Astrocyte (in vitro differentiated cells and primary cell): ENCODE data around the gene MYO15A. TPM values are rescaled to one million over a fixed set of nuclear protein-coding genes. Genes with fewer than 3 reads are reported as not detected.

Experiments
- DNase-seq: peaks from one replicate; pipeline ENCODE4 v3.0.0-alpha.2; 2010; ENCODE audit warnings: low read depth
- FAIRE-seq: peaks from 2 replicates; lab custom pipeline; 2011; peaks lifted over from hg19 to GRCh38; lab: Jason Lieb, UNC
- H2AFZ ChIP-seq: 2 replicates; pipeline ENCODE4 v1.6.0; 2012; ENCODE audit warnings: low read depth, low read length, inconsistent platforms
- H3K27ac ChIP-seq: 2 replicates; pipeline ENCODE4 v1.5.1; 2011; ENCODE audit warnings: low read depth, low read length, inconsistent platforms
- H3K27me3 ChIP-seq: 2 replicates; pipeline ENCODE4 v1.6.0; 2011; ENCODE audit warnings: low read length, inconsistent platforms; ENCODE audit not compliant: insufficient read depth
- H3K36me3 ChIP-seq: 2 replicates; pipeline ENCODE4 v1.5.1; 2011; ENCODE audit warnings: low read length, inconsistent platforms; ENCODE audit not compliant: insufficient read depth
- H3K4me1 ChIP-seq: 2 replicates; pipeline ENCODE4 v1.5.1; 2011; ENCODE audit warnings: low read length, inconsistent platforms; ENCODE audit not compliant: insufficient read depth
- H3K4me2 ChIP-seq: 2 replicates; pipeline ENCODE4 v1.6.0; 2012; ENCODE audit warnings: low read length, inconsistent platforms
- H3K4me3 ChIP-seq: 2 replicates; pipeline ENCODE4 v1.5.1; 2011; ENCODE audit warnings: low read depth, mild to moderate bottlenecking, low read length, inconsistent platforms; ENCODE audit not compliant: insufficient read depth
- H3K79me2 ChIP-seq: 2 replicates; pipeline ENCODE4 v1.6.0; 2012; ENCODE audit warnings: mild to moderate bottlenecking, low read length, inconsistent platforms; ENCODE audit not compliant: insufficient read depth
- H3K9ac ChIP-seq: 2 replicates; pipeline ENCODE4 v1.6.0; 2012; ENCODE audit warnings: mild to moderate bottlenecking, low read length, inconsistent platforms
- H3K9me3 ChIP-seq: 2 replicates; pipeline ENCODE4 v1.5.1; 2012; ENCODE audit warnings: low read depth, mild to moderate bottlenecking, low read length, inconsistent platforms; ENCODE audit not compliant: insufficient read depth
- H4K20me1 ChIP-seq: 2 replicates; pipeline ENCODE4 v1.6.0; 2012; ENCODE audit warnings: low read length, inconsistent platforms; ENCODE audit not compliant: insufficient read depth
- H3K27ac Mint-ChIP-seq: one replicate; pipeline ENCODE4 v1.8.0; 2021; ENCODE audit warnings: mild to moderate bottlenecking, mixed read lengths; ENCODE audit not compliant: unreplicated experiment
- H3K27me3 Mint-ChIP-seq: one replicate; pipeline ENCODE4 v1.8.0; 2021; ENCODE audit warnings: low read depth, mixed read lengths; ENCODE audit not compliant: unreplicated experiment
- H3K36me3 Mint-ChIP-seq: one replicate; pipeline ENCODE4 v1.8.0; 2021; ENCODE audit warnings: low read depth, mixed read lengths; ENCODE audit not compliant: unreplicated experiment
- H3K4me1 Mint-ChIP-seq: one replicate; pipeline ENCODE4 v1.8.0; 2021; ENCODE audit warnings: low read depth, mixed read lengths; ENCODE audit not compliant: unreplicated experiment
- H3K4me3 Mint-ChIP-seq: one replicate; pipeline ENCODE4 v1.8.0; 2021; ENCODE audit warnings: mild to moderate bottlenecking, moderate library complexity, mixed read lengths; ENCODE audit not compliant: unreplicated experiment
- H3K9me3 Mint-ChIP-seq: one replicate; pipeline ENCODE4 v1.8.0; 2021; ENCODE audit warnings: mild to moderate bottlenecking, mixed read lengths; ENCODE audit not compliant: unreplicated experiment
- EZH2 ChIP-seq: IDR thresholded peaks from 2 replicates; pipeline ENCODE4 v1.6.1; 2012; ENCODE audit warnings: mild to moderate bottlenecking, low read length, inconsistent platforms; ENCODE audit not compliant: insufficient read depth
- total RNA-seq: library from RNA; stranded (reverse); gene quantifications from 2 replicates; pipeline ENCODE4 v1.2.1, GENCODE V29; 2021
- TF ChIP-seq, protein P1 (sequence below): IDR thresholded peaks from 2 replicates; pipeline ENCODE4 v1.5.1; 2011; ENCODE audit warnings: low read depth, mild to moderate bottlenecking, inconsistent platforms, low read length, moderate library complexity; ENCODE audit not compliant: insufficient read depth

MYO15A gene
- total RNA-seq, 1 donor from 2014 or later = 0.32 TPM

DNA sequence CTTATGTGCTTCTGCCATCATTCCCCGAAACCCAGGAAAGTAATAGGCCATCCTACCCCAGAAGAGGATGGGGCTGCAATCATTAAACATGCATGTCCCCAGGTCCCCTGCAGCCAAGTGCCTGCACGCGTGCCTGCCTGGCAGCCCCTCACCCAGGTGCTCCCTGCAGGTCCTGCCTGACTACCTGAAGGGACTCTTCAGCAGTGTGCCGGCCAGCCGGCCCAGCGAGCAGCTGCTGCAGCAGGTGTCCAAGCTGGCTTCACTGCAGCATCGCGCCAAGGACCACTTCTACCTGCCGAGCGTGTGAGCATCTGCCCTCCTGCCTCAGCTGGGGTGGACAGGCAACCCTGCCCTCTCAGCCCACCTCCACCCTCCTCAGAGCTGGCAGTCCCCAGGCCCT is 58.9 kb downstream of the MYO15A start:
- Mint-ChIP-seq H3K36me3 (no peaks in the 10 kb centered on the region), H3K4me3 (no peak overlapping the region), H3K27ac (no peak overlapping the region), H3K4me1 (no peaks in the 10 kb centered on the region), H3K27me3 (peaks cover 18% of the 10 kb centered on the region), H3K9me3 (no peaks in the 10 kb centered on the region)
- Histone ChIP-seq H4K20me1 (no peaks in the 10 kb centered on the region), H3K79me2 (no peaks in the 10 kb centered on the region), H3K27me3 (no peaks in the 10 kb centered on the region), H3K27ac (no peak overlapping the region), H3K9me3 (peaks cover 6% of the 10 kb centered on the region), H3K9ac (no peak overlapping the region), H3K4me3 (no peak overlapping the region), H3K4me1 (no peaks in the 10 kb centered on the region), H3K4me2 (no peak overlapping the region), H3K36me3 (no peaks in the 10 kb centered on the region), H2AFZ (no peak overlapping the region)
- DNase-seq = no peak
- no peak for TF ChIP-seq EZH2
- no peak for FAIRE-seq

GRCh38 chr17:18172531-18173278 is 64.1 kb downstream of the MYO15A start:
- peaks cover 4% of the 10 kb centered on the region for H3K36me3 Mint-ChIP-seq
- FAIRE-seq = no peak
- H3K4me2 ChIP-seq = no peak overlapping the region
- no peak overlapping the region for H2AFZ ChIP-seq
- no peaks in the 10 kb centered on the region for H3K9me3 Mint-ChIP-seq
- H3K9me3 ChIP-seq = no peaks in the 10 kb centered on the region
- no peak overlapping the region for H3K4me3 Mint-ChIP-seq
- H3K9ac ChIP-seq = no peak overlapping the region
- no peaks in the 10 kb centered on the region for H3K27me3 ChIP-seq
- H3K27me3 Mint-ChIP-seq = peaks cover 22% of the 10 kb centered on the region
- H3K4me3 ChIP-seq = no peak overlapping the region
- H3K4me1 ChIP-seq = no peaks in the 10 kb centered on the region
- H3K4me1 Mint-ChIP-seq = no peaks in the 10 kb centered on the region
- TF ChIP-seq, protein P1, sequence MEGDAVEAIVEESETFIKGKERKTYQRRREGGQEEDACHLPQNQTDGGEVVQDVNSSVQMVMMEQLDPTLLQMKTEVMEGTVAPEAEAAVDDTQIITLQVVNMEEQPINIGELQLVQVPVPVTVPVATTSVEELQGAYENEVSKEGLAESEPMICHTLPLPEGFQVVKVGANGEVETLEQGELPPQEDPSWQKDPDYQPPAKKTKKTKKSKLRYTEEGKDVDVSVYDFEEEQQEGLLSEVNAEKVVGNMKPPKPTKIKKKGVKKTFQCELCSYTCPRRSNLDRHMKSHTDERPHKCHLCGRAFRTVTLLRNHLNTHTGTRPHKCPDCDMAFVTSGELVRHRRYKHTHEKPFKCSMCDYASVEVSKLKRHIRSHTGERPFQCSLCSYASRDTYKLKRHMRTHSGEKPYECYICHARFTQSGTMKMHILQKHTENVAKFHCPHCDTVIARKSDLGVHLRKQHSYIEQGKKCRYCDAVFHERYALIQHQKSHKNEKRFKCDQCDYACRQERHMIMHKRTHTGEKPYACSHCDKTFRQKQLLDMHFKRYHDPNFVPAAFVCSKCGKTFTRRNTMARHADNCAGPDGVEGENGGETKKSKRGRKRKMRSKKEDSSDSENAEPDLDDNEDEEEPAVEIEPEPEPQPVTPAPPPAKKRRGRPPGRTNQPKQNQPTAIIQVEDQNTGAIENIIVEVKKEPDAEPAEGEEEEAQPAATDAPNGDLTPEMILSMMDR = no peak
- TF ChIP-seq EZH2 = no peak
- H3K27ac Mint-ChIP-seq = no peak overlapping the region
- no peak overlapping the region for H3K27ac ChIP-seq
- no peaks in the 10 kb centered on the region for H3K36me3 ChIP-seq
- no peaks in the 10 kb centered on the region for H3K79me2 ChIP-seq
- DNase-seq = no peak
- H4K20me1 ChIP-seq = no peaks in the 10 kb centered on the region

DNA sequence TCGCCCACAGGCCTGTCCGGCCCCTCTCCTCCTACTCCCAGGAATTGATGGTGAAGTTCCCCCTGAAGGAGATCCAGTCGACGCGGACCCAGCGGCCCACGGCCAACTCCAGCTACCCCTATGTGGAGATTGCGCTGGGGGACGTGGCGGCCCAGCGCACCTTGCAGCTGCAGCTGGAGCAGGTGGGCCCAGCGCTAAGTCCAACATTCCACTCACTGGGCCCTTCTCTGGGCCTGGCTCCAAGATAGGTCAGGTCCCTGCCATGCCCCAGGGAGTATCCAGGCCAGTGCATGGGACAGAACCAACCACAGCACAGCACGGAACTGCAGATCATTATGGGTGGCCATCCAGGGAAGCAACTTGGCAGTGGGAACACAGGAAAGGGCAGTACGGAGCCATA is 65.2 kb downstream of the MYO15A start:
- FAIRE-seq = no peak
- no peak overlapping the region for H3K27ac Mint-ChIP-seq

More for the DNA sequence above, 65.2 kb downstream of the MYO15A start:
- Mint-ChIP-seq H3K9me3 (no peaks in the 10 kb centered on the region), H3K27me3 (peaks cover 22% of the 10 kb centered on the region), H3K4me1 (no peaks in the 10 kb centered on the region), H3K36me3 (peaks cover 4% of the 10 kb centered on the region), H3K4me3 (no peak overlapping the region)
- no peaks in the 10 kb centered on the region for H3K9me3 ChIP-seq
- H3K36me3 ChIP-seq = no peaks in the 10 kb centered on the region
- TF ChIP-seq EZH2 = no peak
- TF ChIP-seq, protein P1 = no peak
- H3K27me3 ChIP-seq = no peaks in the 10 kb centered on the region
- H3K27ac ChIP-seq = no peak overlapping the region
- H3K9ac ChIP-seq = no peak overlapping the region
- H3K79me2 ChIP-seq = no peaks in the 10 kb centered on the region
- no peak overlapping the region for H2AFZ ChIP-seq
- no peaks in the 10 kb centered on the region for H4K20me1 ChIP-seq
- H3K4me2 ChIP-seq = no peak overlapping the region
- no peak overlapping the region for H3K4me3 ChIP-seq
- no peaks in the 10 kb centered on the region for H3K4me1 ChIP-seq
- no peak for DNase-seq
